GM23338 (cell line): ENCODE measurements around the gene EDN2. TPM values are rescaled to one million over a fixed set of nuclear protein-coding genes. Genes with fewer than 3 reads are reported as not detected.
A peak's percentile ranks its signal among the peaks of the same experiment; 100 is the strongest.

Experiments used
- ATAC-seq: fragments of 200-7000 bp; cut with Tn5 transposase; 3 replicates; pipeline ENCODE4 v1.9.1; 2020
- DNase-seq: peaks from one replicate; pipeline ENCODE4 v3.0.0-alpha.2; 2015; ENCODE audit warnings: low spot score
- H2AFZ ChIP-seq: fragments of 200-600 bp; sonication (generic); 2 replicates; pipeline ENCODE4 v1.8.0; 2016; ENCODE audit warnings: antibody characterized with exemption, mild to moderate bottlenecking, moderate library complexity
- H3F3A ChIP-seq: fragments of 200-600 bp; sonication (generic); replicated peaks from 2 replicates; pipeline ENCODE4 v1.8.0; 2017; ENCODE audit warnings: antibody characterized with exemption, mixed run types, low read depth
- H3K27ac ChIP-seq: fragments of 200-600 bp; sonication (generic); 2 replicates; pipeline ENCODE4 v1.6.1; 2016; ENCODE audit warnings: low read depth
- H3K27me3 ChIP-seq: fragments of 200-600 bp; sonication (generic); 2 replicates; pipeline ENCODE4 v1.8.0; 2016; ENCODE audit warnings: mild to moderate bottlenecking, mixed run types, moderate library complexity; ENCODE audit not compliant: insufficient read depth
- H3K36me3 ChIP-seq: fragments of 200-600 bp; sonication (generic); 2 replicates; pipeline ENCODE4 v1.8.0; 2016; ENCODE audit warnings: mild to moderate bottlenecking; ENCODE audit not compliant: insufficient read depth
- H3K4me1 ChIP-seq: fragments of 200-600 bp; sonication (generic); 2 replicates; pipeline ENCODE4 v1.8.0; 2016; ENCODE audit warnings: mild to moderate bottlenecking, moderate library complexity; ENCODE audit not compliant: insufficient read depth
- H3K4me2 ChIP-seq: fragments of 200-600 bp; sonication (generic); 2 replicates; pipeline ENCODE4 v1.7.1; 2017; ENCODE audit warnings: mixed run types
- H3K4me3 ChIP-seq: fragments of 200-600 bp; sonication (generic); 2 replicates; pipeline ENCODE4 v1.6.1; 2016; ENCODE audit warnings: mixed run types
- H3K79me2 ChIP-seq: fragments of 200-600 bp; sonication (generic); replicated peaks from 2 replicates; pipeline ENCODE4 v1.8.0; 2017; ENCODE audit warnings: mild to moderate bottlenecking; ENCODE audit not compliant: insufficient read depth
- H3K9me2 ChIP-seq: fragments of 200-600 bp; sonication (generic); 2 replicates; pipeline ENCODE4 v1.8.0; 2017; ENCODE audit not compliant: insufficient read depth
- H4K20me1 ChIP-seq: fragments of 200-600 bp; sonication (generic); replicated peaks from 2 replicates; pipeline ENCODE4 v1.8.0; 2017; ENCODE audit warnings: mild to moderate bottlenecking; ENCODE audit not compliant: insufficient read depth
- H3K27ac Mint-ChIP-seq: 2 replicates; pipeline ENCODE4 v1.8.0; 2020; ENCODE audit warnings: inconsistent platforms, mild to moderate bottlenecking, moderate library complexity, mixed read lengths
- H3K27me3 Mint-ChIP-seq: 3 replicates; pipeline ENCODE4 v1.8.0; 2022; ENCODE audit warnings: low read depth, mild to moderate bottlenecking, moderate library complexity, mixed read lengths, inconsistent platforms; ENCODE audit not compliant: insufficient read depth, poor library complexity
- H3K36me3 Mint-ChIP-seq: 3 replicates; pipeline ENCODE4 v1.8.0; 2021; ENCODE audit warnings: low read depth, mild to moderate bottlenecking, inconsistent platforms, moderate library complexity, mixed read lengths
- H3K4me1 Mint-ChIP-seq: 3 replicates; pipeline ENCODE4 v1.8.0; 2020; ENCODE audit warnings: mild to moderate bottlenecking, inconsistent platforms, mixed read lengths
- H3K4me3 Mint-ChIP-seq: 3 replicates; pipeline ENCODE4 v1.8.0; 2021; ENCODE audit warnings: moderate library complexity, mild to moderate bottlenecking, inconsistent platforms, mixed read lengths
- H3K9me3 Mint-ChIP-seq: 3 replicates; pipeline ENCODE4 v1.8.0; 2020; ENCODE audit warnings: moderate library complexity, mild to moderate bottlenecking, inconsistent platforms, mixed read lengths
- CREB1 ChIP-seq: fragments of 250-450 bp; sonication (Bioruptor Pico); IDR thresholded peaks from 2 replicates; pipeline ENCODE4 v1.5.0; 2020; ENCODE audit warnings: low read depth, mild to moderate bottlenecking, moderate library complexity
- EZH2 ChIP-seq: fragments of 200-600 bp; sonication (generic); IDR thresholded peaks from one replicate; pipeline ENCODE4 v1.8.0; 2017; ENCODE audit warnings: antibody characterized with exemption, mild to moderate bottlenecking, low read depth; ENCODE audit not compliant: unreplicated experiment
- EZH2phosphoT487 ChIP-seq: fragments of 200-600 bp; sonication (generic); IDR thresholded peaks from one replicate; pipeline ENCODE4 v1.8.1; 2018; ENCODE audit warnings: antibody characterized with exemption; ENCODE audit not compliant: unreplicated experiment
- JUNB ChIP-seq: IDR thresholded peaks from one replicate; pipeline ENCODE4 v1.6.1; 2016; ENCODE audit warnings: antibody characterized with exemption; ENCODE audit not compliant: unreplicated experiment
- NANOG ChIP-seq: IDR thresholded peaks from 2 replicates; pipeline ENCODE4 v1.6.1; 2016; ENCODE audit warnings: antibody characterized with exemption, borderline replicate concordance
- POLR2AphosphoS5 ChIP-seq: IDR thresholded peaks from 2 replicates; pipeline ENCODE4 v1.6.1; 2016; ENCODE audit warnings: antibody characterized with exemption, low read depth
- STAT1 ChIP-seq: IDR thresholded peaks from one replicate; pipeline ENCODE4 v1.6.1; 2016; ENCODE audit warnings: antibody characterized with exemption; ENCODE audit not compliant: unreplicated experiment
- ZNF114 ChIP-seq: fragments of 250-450 bp; sonication (Bioruptor Pico); IDR thresholded peaks from 2 replicates; pipeline ENCODE4 v1.5.0; 2020; ENCODE audit warnings: mild to moderate bottlenecking, moderate library complexity
- ZNF331 ChIP-seq: fragments of 250-450 bp; sonication (Bioruptor Pico); IDR thresholded peaks from 2 replicates; pipeline ENCODE4 v1.5.0; 2020; ENCODE audit warnings: low read depth, mild to moderate bottlenecking, moderate library complexity
- ZNF462 ChIP-seq: fragments of 250-450 bp; sonication (Bioruptor Pico); IDR thresholded peaks from 2 replicates; pipeline ENCODE4 v1.5.0; 2020; ENCODE audit warnings: mild to moderate bottlenecking, moderate library complexity
- polyA plus RNA-seq: library from polyadenylated mRNA; unstranded; fragments of >200 nt; fragmentation: Nextera tagmentation; extraction: Ambion mirVana; gene quantifications from 2 replicates; pipeline ENCODE4 v1.2.1, GENCODE V29; 2016
- total RNA-seq: library from RNA; depleted of rRNA; stranded (reverse); fragments of >200 nt; shearing (Covaris generic); gene quantifications from 2 replicates; pipeline ENCODE4 v1.2.3, GENCODE V29; 2014
- TF ChIP-seq, protein P1 (sequence below), 2 experiments: fragments of 200-600 bp in 1 of 2; sonication (generic) in 1 of 2; conservative IDR thresholded peaks; 2 replicates each; pipeline versions ENCODE4 v1.5.1 to v1.6.1; 2016 to 2017; ENCODE audit warnings: antibody characterized with exemption in 2 of 2, low read depth in 2 of 2, mild to moderate bottlenecking in 2 of 2, moderate library complexity in 1 of 2

EDN2 gene
- total and polyA plus RNA-seq, 2 experiments from 2014 or later, result not detected

DNA sequence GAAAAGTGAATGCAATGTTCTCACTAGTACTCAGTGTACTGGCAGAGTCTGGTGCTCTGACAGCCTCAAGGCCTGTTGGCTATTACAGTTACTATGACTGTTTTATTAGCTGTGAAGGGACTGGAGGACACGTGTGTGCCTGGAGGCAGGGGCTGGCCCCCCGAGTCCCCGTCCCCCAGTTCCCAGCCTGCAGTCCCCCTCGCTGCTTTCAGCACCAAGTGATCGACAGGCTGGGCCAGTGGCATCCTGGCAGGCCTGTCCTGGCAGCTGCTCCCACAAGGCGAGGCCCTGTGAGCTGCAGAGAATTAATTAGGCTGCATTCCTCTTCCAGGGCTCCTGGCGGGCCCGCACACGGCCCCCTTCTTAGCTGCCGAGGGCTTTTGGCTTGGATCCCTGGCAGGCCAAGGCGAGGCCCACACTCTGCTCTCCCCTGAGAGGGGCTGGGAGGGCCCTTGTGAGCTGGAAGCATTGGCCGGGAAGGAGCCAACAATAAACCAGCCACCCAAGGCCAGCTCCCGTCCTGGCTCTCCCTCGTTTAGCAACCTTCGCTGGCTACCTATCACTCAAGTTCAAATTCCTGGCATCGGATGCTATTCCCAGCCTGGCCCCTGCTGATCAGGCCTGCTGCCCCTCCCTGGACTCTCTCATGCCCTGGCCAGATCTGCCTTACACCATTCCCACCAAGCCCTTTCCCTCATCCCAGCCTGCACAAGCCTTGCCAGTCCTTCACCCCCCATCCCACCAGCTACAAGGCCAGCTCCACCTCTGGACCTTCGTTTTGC lies 9.8 kb downstream of the EDN2 start:
- DNase-seq, result peak; percentile 28

More for the DNA sequence above, 9.8 kb downstream of the EDN2 start:
- Histone ChIP-seq H3K4me1 (no peaks in the 10 kb centered on the region), H3F3A (no peaks in the 10 kb centered on the region), H4K20me1 (no peaks in the 10 kb centered on the region), H3K27ac (no peak overlapping the region), H3K4me3 (no peak overlapping the region), H3K79me2 (no peaks in the 10 kb centered on the region), H3K9me2 (no peaks in the 10 kb centered on the region), H3K27me3 (no peaks in the 10 kb centered on the region), H2AFZ (no peak overlapping the region), H3K36me3 (no peaks in the 10 kb centered on the region), H3K4me2 (no peak overlapping the region)
- H3K9me3 Mint-ChIP-seq, result no peaks in the 10 kb centered on the region
- ATAC-seq, result peak; percentile 72
- no peaks in the 10 kb centered on the region for H3K36me3 Mint-ChIP-seq
- H3K27me3 Mint-ChIP-seq, result peaks cover 8% of the 10 kb centered on the region
- TF ChIP-seq JUNB, result no peak
- TF ChIP-seq CREB1 (CRISPR knock-in tag), result no peak
- no peak for TF ChIP-seq STAT1
- TF ChIP-seq POLR2AphosphoS5, result no peak
- TF ChIP-seq ZNF462 (CRISPR knock-in tag), result no peak
- no peak for TF ChIP-seq ZNF114
- TF ChIP-seq EZH2phosphoT487, result no peak
- no peak for TF ChIP-seq ZNF331
- TF ChIP-seq NANOG, result no peak
- TF ChIP-seq EZH2, result no peak
- TF ChIP-seq, protein P1, sequence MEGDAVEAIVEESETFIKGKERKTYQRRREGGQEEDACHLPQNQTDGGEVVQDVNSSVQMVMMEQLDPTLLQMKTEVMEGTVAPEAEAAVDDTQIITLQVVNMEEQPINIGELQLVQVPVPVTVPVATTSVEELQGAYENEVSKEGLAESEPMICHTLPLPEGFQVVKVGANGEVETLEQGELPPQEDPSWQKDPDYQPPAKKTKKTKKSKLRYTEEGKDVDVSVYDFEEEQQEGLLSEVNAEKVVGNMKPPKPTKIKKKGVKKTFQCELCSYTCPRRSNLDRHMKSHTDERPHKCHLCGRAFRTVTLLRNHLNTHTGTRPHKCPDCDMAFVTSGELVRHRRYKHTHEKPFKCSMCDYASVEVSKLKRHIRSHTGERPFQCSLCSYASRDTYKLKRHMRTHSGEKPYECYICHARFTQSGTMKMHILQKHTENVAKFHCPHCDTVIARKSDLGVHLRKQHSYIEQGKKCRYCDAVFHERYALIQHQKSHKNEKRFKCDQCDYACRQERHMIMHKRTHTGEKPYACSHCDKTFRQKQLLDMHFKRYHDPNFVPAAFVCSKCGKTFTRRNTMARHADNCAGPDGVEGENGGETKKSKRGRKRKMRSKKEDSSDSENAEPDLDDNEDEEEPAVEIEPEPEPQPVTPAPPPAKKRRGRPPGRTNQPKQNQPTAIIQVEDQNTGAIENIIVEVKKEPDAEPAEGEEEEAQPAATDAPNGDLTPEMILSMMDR (conservative IDR thresholded peaks at IDR 0.05; ENCODE audit: low read depth in 2 of 2), result no peak
- H3K4me3 Mint-ChIP-seq, result no peak overlapping the region
- peaks cover 13% of the 10 kb centered on the region for H3K4me1 Mint-ChIP-seq
- H3K27ac Mint-ChIP-seq, result no peak overlapping the region
